Stomach smooth muscle (tissue), 2 donors: Measurements from ENCODE around the gene SEC23IP.
"Not testable (repeated sequence)": the region's sequence is repeated elsewhere in the genome, so short reads cannot be mapped to it uniquely, and the experiment has no call there.

Experiments used
- H3K27ac ChIP-seq: one replicate; pipeline ENCODE4 v1.7.0; 2013; ENCODE audit warnings: mild to moderate bottlenecking, low read length, inconsistent platforms
- H3K27me3 ChIP-seq, 2 donors: one replicate each; pipeline ENCODE4 v1.7.0; 2013; ENCODE audit warnings: low read length in 2 of 2; ENCODE audit not compliant: insufficient read depth in 2 of 2, control insufficient read depth in 1 of 2
- H3K36me3 ChIP-seq, 2 donors: one replicate each; pipeline ENCODE4 v1.7.0; 2013; ENCODE audit warnings: low read length in 2 of 2; ENCODE audit not compliant: control insufficient read depth in 2 of 2, insufficient read depth in 2 of 2
- H3K4me1 ChIP-seq: one replicate; pipeline ENCODE4 v1.7.0; 2013; ENCODE audit warnings: low read length; ENCODE audit not compliant: control insufficient read depth, insufficient read depth
- H3K4me3 ChIP-seq, 2 donors: one replicate each; pipeline ENCODE4 v1.7.0; 2013; ENCODE audit warnings: low read length in 2 of 2
- H3K9ac ChIP-seq, 2 donors: one replicate each; pipeline ENCODE4 v1.7.0; 2013; ENCODE audit warnings: low read length in 2 of 2, mild to moderate bottlenecking in 1 of 2
- H3K9me3 ChIP-seq, 2 donors: one replicate each; pipeline ENCODE4 v1.7.0; 2013; ENCODE audit warnings: low read length in 2 of 2; ENCODE audit not compliant: control insufficient read depth in 2 of 2
- donor health status: healthy.
- donor health status: Pancreatic carcinoma.

The SEC23IP gene

DNA sequence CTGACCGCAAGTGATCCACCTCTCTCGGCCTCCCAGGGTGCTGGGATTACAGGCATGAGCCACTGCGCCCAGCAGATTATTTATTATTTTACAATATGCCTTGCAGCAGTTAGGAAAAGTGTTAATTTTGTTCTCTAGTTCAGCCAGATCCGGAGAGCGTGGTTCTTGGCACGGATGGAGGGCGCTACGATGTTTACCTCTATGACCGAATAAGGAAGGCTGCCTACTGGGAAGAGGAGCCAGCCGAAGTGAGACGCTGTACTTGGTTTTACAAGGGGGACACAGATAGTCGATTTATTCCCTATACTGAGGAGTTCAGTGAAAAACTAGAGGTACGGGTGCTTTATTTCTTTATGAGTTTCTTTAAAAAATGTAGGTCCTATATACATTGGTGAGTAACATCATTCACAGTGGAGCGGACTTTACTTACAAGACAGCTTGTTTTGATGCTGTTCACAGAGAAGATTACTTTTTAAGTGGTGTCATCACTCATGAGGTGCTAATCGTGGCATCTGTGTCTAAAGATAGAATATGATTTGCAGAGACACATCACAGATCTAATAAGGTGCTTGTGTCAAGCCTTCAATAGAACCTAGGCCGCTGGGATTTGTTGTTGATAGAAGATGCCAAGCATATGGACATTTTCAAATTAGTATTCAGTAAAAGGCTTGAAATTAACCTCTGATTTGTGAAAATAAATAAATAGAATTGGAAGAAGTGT lies 11.6 kb downstream of the SEC23IP start:
- H3K9ac ChIP-seq: peak overlapping the region in 1 of 2 donors; percentile 21
- no peaks in the 10 kb centered on the region for H3K27me3 ChIP-seq
- H3K4me3 ChIP-seq: no peak overlapping the region
- H3K27ac ChIP-seq: no peak overlapping the region
- H3K9me3 ChIP-seq: no peaks in the 10 kb centered on the region
- peaks cover 2% of the 10 kb centered on the region for H3K4me1 ChIP-seq
- peaks cover 10 to 15% of the 10 kb centered on the region in 2 donors for H3K36me3 ChIP-seq

DNA sequence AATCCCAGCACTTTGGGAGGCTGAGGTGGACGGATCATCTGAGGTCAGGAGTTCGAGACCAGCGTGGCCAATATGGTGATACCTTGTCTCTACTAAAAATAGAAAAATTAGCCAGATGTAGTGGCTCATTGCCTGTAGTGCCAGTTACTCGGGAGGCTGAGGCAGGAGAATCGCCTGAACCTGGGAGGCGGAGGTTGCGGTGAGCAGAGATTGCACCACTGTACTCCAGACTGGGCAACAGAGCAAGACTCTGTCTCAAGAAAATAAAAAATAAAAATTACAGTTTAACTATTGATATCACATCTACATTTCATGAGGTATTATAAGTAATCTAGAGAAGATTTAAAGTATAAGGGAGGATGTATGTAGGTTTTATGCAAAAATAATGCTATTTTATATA lies 15.2 kb downstream of the SEC23IP start:
- H3K9ac ChIP-seq, H3K4me1 ChIP-seq, H3K27me3 ChIP-seq, H3K4me3 ChIP-seq, H3K9me3 ChIP-seq, H3K27ac ChIP-seq: not testable (repeated sequence)
- H3K36me3 ChIP-seq: peaks cover 17 to 26% of the 10 kb centered on the region in 2 donors

- H3K4me1 ChIP-seq: no peaks in the 10 kb centered on the region
Observed at GRCh38 chr10:119908166-119908565, 15.6 kb downstream of the SEC23IP start.

DNA sequence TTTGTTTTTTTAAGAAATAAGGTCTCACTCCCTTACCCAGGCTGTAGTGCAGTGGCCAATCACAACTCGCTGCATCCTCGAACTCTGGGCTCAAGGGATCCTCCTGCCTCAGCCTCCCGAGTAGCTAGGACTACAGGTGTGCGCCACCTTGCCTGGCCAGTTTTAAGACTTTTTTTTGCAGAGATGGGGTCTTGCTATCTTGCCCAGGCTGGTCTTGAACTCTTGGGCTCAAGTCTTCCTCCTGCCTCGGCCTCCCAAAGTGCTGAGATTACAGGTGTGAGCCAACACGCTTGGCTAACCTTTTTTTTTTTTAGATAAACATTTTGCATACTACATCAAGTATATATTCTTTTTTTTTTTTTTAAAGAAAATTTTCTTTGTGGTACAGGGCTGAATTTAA lies 18.2 kb downstream of the SEC23IP start:
- H3K27ac ChIP-seq: no peak overlapping the region
- H3K36me3 ChIP-seq: peaks cover 30% of the 10 kb centered on the region in 2 donors
- no peaks in the 10 kb centered on the region for H3K4me1 ChIP-seq
- no peaks in the 10 kb centered on the region for H3K9me3 ChIP-seq
- H3K9ac ChIP-seq: no peak overlapping the region
- no peak overlapping the region for H3K4me3 ChIP-seq
- H3K27me3 ChIP-seq: no peaks in the 10 kb centered on the region

More at GRCh38 chr10:119908166-119908565, 15.6 kb downstream of the SEC23IP start:
- Histone ChIP-seq H3K27me3 (no peaks in the 10 kb centered on the region), H3K9me3 (no peaks in the 10 kb centered on the region), H3K4me3 (no peak overlapping the region), H3K27ac (no peak overlapping the region), H3K9ac (no peak overlapping the region), H3K36me3 (peaks cover 22 to 30% of the 10 kb centered on the region in 2 donors)

GRCh38 chr10:119917777-119918176 lies 25.2 kb downstream of the SEC23IP start:
- H3K36me3 ChIP-seq: peaks cover 55 to 63% of the 10 kb centered on the region in 2 donors
- no peaks in the 10 kb centered on the region for H3K4me1 ChIP-seq
- no peaks in the 10 kb centered on the region for H3K27me3 ChIP-seq
- no peak overlapping the region for H3K27ac ChIP-seq
- H3K4me3 ChIP-seq: no peak overlapping the region
- H3K9ac ChIP-seq: no peak overlapping the region
- no peaks in the 10 kb centered on the region for H3K9me3 ChIP-seq

DNA sequence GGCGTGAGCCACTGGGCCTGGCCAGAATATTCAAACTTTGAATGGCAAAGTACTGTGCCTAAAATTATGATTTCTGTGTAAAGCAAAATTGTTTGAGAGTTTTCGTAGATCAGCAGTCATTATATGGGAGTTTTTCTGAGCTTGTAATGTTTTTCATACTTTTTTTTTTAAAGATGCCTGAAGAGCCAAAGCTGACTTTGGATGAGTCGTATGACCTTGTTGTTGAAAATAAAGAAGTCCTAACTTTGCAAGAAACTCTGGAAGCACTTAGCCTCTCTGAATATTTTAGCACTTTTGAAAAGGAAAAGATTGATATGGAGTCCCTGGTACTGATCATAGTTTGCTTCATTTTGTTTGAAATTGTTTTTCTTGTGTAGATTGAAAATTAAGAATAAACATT lies 26.7 kb downstream of the SEC23IP start:
- Histone ChIP-seq H3K9me3 (no peaks in the 10 kb centered on the region), H3K27me3 (no peaks in the 10 kb centered on the region), H3K36me3 (peaks cover 49 to 62% of the 10 kb centered on the region in 2 donors)

DNA sequence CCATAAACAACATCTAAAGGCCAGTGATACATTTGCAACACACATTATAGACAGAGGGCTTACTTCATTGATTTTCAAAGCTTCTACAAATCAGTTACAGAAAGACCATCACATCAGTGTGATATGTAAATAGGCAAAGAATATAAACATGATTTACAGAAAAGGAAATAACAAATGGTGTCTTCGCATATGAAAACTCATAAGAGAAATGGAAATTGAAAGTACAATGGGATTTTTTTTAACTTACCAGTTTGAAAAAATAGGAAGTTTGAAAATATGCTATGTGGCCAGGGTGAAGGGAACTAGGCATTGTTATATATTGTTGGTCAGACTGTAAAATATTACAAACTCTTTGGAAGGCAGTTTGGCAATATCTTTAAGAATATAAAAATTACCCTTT lies 27.3 kb downstream of the SEC23IP start:
- Histone ChIP-seq H3K36me3 (peaks cover 45 to 59% of the 10 kb centered on the region in 2 donors), H3K9ac (no peak overlapping the region), H3K4me1 (no peaks in the 10 kb centered on the region), H3K4me3 (no peak overlapping the region), H3K9me3 (no peaks in the 10 kb centered on the region), H3K27me3 (no peaks in the 10 kb centered on the region), H3K27ac (no peak overlapping the region)

More for the DNA sequence above, 26.7 kb downstream of the SEC23IP start:
- Histone ChIP-seq H3K4me3 (no peak overlapping the region), H3K27ac (no peak overlapping the region), H3K9ac (no peak overlapping the region), H3K4me1 (no peaks in the 10 kb centered on the region)

GRCh38 chr10:119928411-119928810 lies 35.9 kb downstream of the SEC23IP start:
- H3K4me3 ChIP-seq: no peak overlapping the region
- peaks cover 31 to 47% of the 10 kb centered on the region in 2 donors for H3K36me3 ChIP-seq
- H3K4me1 ChIP-seq: no peaks in the 10 kb centered on the region
- no peaks in the 10 kb centered on the region for H3K9me3 ChIP-seq
- no peak overlapping the region for H3K27ac ChIP-seq
- H3K9ac ChIP-seq: no peak overlapping the region
- H3K27me3 ChIP-seq: no peaks in the 10 kb centered on the region

GRCh38 chr10:119931871-119932270 lies 39.3 kb downstream of the SEC23IP start:
- H3K4me1 ChIP-seq: no peaks in the 10 kb centered on the region
- H3K4me3 ChIP-seq: no peak overlapping the region
- no peaks in the 10 kb centered on the region for H3K9me3 ChIP-seq
- no peaks in the 10 kb centered on the region for H3K27me3 ChIP-seq
- peaks cover 35 to 37% of the 10 kb centered on the region in 2 donors for H3K36me3 ChIP-seq
- no peak overlapping the region for H3K9ac ChIP-seq
- H3K27ac ChIP-seq: no peak overlapping the region

GRCh38 chr10:119932631-119933030 lies 40.1 kb downstream of the SEC23IP start:
- H3K4me1 ChIP-seq: no peaks in the 10 kb centered on the region
- no peaks in the 10 kb centered on the region for H3K9me3 ChIP-seq
- H3K27me3 ChIP-seq: no peaks in the 10 kb centered on the region
- H3K27ac ChIP-seq: no peak overlapping the region
- H3K9ac ChIP-seq: no peak overlapping the region
- H3K4me3 ChIP-seq: no peak overlapping the region
- H3K36me3 ChIP-seq: peaks cover 27 to 30% of the 10 kb centered on the region in 2 donors

DNA sequence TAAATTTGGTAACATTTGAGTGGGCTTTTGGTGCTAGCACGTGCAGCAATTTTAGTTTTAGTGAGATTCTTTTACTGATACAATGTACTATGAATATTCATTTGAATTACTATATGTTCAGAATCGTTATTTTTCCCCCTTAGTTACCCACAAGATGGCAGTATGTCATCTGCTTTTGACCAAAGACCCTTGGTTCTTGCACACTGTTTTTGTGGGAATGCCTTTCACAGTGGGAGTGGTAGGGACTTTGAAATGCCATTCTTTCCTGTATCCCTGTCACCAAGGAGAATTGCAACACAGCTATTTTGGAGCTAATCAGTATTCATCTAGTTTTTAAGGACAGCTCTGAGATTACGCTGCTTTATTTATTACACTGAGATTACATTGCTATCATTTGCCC lies 40.6 kb downstream of the SEC23IP start:
- Histone ChIP-seq H3K4me3 (no peak overlapping the region), H3K4me1 (no peaks in the 10 kb centered on the region), H3K9ac (no peak overlapping the region), H3K36me3 (peaks cover 24 to 28% of the 10 kb centered on the region in 2 donors), H3K27ac (no peak overlapping the region), H3K27me3 (no peaks in the 10 kb centered on the region), H3K9me3 (no peaks in the 10 kb centered on the region)
